ENCODE results near the gene HDHD5.

The HDHD5 gene

GRCh38 chr22:17104336-17104935, 54.6 kb downstream of the HDHD5 start:
- H3K27ac ChIP-seq (ENCODE audit: low read depth, low read length): no peak overlapping the region
- no peaks in the 10 kb centered on the region for H3K9me3 ChIP-seq (ENCODE audit: control insufficient read depth, insufficient read depth, low read length)
- no peak overlapping the region for H3K4me3 ChIP-seq (ENCODE audit: low read depth, low read length)
- no peaks in the 10 kb centered on the region for H3K27me3 ChIP-seq (ENCODE audit: control insufficient read depth, insufficient read depth, low read length)
- H3K9ac ChIP-seq (ENCODE audit: low read depth, low read length): no peak overlapping the region
- H3K36me3 ChIP-seq (ENCODE audit: control insufficient read depth, insufficient read depth, low read length): peaks cover 41% of the 10 kb centered on the region
- H3K4me1 ChIP-seq (ENCODE audit: control insufficient read depth, insufficient read depth, low read length): no peaks in the 10 kb centered on the region

DNA sequence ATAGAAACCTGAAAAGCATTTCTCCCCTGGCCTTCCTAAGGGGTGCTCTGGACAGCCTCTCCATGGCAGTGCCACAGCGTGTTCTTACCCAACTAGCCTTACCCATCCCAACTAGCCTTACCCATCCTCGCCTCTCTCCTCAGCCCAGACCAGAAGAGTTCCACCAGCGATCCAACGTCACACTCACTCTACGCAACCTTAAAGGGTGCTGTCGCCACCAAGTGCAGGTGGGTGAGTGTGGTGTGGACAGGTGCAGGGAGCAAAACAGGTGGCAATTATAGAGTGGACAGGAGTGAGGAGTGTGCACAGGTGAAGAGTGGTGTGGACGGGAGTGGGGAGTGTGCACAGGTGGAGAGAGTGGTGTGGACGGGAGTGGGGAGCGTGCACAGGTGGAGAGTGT, 55.7 kb downstream of the HDHD5 start:
- Histone ChIP-seq H3K4me1 (ENCODE audit: control insufficient read depth, insufficient read depth, low read length) (no peaks in the 10 kb centered on the region), H3K9ac (ENCODE audit: low read depth, low read length) (no peak overlapping the region), H3K4me3 (ENCODE audit: low read depth, low read length) (no peak overlapping the region), H3K9me3 (ENCODE audit: control insufficient read depth, insufficient read depth, low read length) (no peaks in the 10 kb centered on the region), H3K36me3 (ENCODE audit: control insufficient read depth, insufficient read depth, low read length) (peaks cover 41% of the 10 kb centered on the region), H3K27ac (ENCODE audit: low read depth, low read length) (no peak overlapping the region), H3K27me3 (ENCODE audit: control insufficient read depth, insufficient read depth, low read length) (no peaks in the 10 kb centered on the region)

DNA sequence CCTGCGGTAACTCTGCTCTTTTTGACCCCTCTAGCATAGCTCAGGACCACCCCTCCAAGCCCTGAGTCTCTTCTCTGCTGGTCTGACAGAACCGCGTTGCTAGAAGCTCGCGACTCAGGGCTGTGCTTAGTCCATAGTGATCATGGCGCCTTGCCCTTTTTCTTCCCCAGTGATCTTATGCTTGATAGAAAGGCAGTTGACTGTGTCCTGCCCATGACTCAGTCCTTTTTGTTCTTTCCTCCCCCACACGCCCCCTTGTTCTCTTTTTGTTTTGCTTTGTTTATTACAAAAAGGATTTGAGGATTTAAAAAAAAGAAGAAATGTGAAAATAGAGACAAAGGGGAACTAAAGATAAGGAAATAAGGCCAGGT, 56.8 kb downstream of the HDHD5 start:
- Histone ChIP-seq H3K9ac (ENCODE audit: low read depth, low read length) (no peak overlapping the region), H3K27ac (ENCODE audit: low read depth, low read length) (no peak overlapping the region), H3K36me3 (ENCODE audit: control insufficient read depth, insufficient read depth, low read length) (peaks cover 38% of the 10 kb centered on the region), H3K27me3 (ENCODE audit: control insufficient read depth, insufficient read depth, low read length) (no peaks in the 10 kb centered on the region), H3K4me3 (ENCODE audit: low read depth, low read length) (no peak overlapping the region), H3K4me1 (ENCODE audit: control insufficient read depth, insufficient read depth, low read length) (no peaks in the 10 kb centered on the region), H3K9me3 (ENCODE audit: control insufficient read depth, insufficient read depth, low read length) (no peaks in the 10 kb centered on the region)

DNA sequence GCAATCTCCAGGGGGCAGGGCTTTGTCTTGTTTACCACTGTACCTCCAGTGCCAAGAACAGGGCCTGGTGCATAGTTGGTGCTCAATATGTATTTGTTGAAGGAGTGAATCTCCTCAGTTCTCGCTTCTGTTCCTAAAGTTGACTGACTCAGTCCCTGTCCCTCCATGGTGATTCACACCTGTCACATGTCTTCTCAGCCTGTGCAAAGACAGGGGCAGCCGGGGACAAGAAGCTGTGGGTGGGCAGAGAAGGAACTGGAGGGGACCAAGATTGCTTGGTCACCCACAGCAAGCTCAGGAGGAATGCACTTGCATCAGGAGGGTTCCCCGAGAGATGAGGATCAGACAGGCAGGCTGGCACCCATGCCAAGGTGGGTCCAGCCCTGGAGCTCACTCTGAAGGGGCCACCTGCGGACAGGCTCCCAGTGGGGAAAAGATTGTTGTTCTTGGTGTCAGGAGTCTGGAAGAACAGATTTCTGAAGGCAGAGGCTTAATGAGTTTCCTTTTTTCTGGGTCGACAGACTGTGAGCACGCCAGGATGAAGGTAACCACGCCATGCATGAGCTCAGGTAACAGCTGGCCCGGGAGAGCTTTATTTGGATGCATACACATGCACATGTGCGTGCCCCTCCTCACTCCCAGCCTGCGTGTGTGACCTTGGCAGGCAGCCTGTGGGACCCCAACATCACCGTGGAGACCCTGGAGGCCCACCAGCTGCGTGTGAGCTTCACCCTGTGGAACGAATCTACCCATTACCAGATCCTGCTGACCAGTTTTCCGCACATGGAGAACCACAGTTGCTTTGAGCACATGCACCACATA, 57.4 kb downstream of the HDHD5 start:
- Histone ChIP-seq H3K4me3 (ENCODE audit: low read depth, low read length) (no peak overlapping the region), H3K4me1 (ENCODE audit: control insufficient read depth, insufficient read depth, low read length) (no peaks in the 10 kb centered on the region), H3K27me3 (ENCODE audit: control insufficient read depth, insufficient read depth, low read length) (no peaks in the 10 kb centered on the region), H3K27ac (ENCODE audit: low read depth, low read length) (no peak overlapping the region), H3K9me3 (ENCODE audit: control insufficient read depth, insufficient read depth, low read length) (no peaks in the 10 kb centered on the region), H3K9ac (ENCODE audit: low read depth, low read length) (no peak overlapping the region), H3K36me3 (ENCODE audit: control insufficient read depth, insufficient read depth, low read length) (peaks cover 34% of the 10 kb centered on the region)

- Histone ChIP-seq H3K9ac (ENCODE audit: low read depth, low read length) (no peak overlapping the region), H3K36me3 (ENCODE audit: control insufficient read depth, insufficient read depth, low read length) (peaks cover 28% of the 10 kb centered on the region), H3K4me3 (ENCODE audit: low read depth, low read length) (no peak overlapping the region), H3K4me1 (ENCODE audit: control insufficient read depth, insufficient read depth, low read length) (no peaks in the 10 kb centered on the region), H3K9me3 (ENCODE audit: control insufficient read depth, insufficient read depth, low read length) (no peaks in the 10 kb centered on the region), H3K27me3 (ENCODE audit: control insufficient read depth, insufficient read depth, low read length) (no peaks in the 10 kb centered on the region), H3K27ac (ENCODE audit: low read depth, low read length) (no peak overlapping the region)
Measured at GRCh38 chr22:17100621-17101020, 58.5 kb downstream of the HDHD5 start.

DNA sequence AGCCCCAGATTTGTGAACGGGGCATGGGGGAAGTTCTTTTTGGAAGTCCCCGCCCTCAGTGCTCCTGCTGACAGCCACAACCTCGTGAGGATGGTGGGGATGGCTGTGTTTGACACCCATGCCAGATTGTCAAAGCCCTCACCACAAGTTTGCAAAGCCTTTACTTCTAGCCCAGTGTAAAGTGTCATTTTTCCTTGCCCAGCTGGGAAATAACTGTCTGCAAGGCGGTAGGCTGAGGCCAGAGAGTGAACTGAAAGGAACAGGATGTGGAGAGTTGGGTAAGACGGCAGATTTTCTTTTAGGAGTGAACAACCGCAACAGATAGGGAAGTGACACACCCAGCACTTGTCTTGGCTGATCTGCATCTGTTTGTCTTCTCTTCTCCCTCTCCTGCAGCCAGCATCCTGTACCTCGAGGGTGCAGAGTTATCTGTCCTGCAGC, 60.7 kb downstream of the HDHD5 start:
- H3K36me3 ChIP-seq (ENCODE audit: control insufficient read depth, insufficient read depth, low read length): peaks cover 28% of the 10 kb centered on the region

DNA sequence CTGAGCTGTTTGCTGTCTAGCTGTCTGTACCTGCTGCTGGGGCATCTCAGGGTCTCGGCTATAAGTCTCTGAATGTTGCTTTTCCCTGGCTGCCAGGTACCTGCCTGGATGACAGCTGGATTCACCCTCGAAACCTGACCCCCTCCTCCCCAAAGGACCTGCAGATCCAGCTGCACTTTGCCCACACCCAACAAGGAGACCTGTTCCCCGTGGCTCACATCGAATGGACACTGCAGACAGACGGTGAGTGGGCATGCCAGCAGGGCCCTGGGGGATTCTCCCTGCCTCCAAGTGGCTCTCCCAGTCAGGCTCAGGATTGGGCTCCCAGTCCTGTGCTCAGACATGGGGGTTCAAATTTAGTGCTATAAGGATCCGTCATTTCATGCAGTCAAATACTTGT, 61.4 kb downstream of the HDHD5 start:
- H3K27ac ChIP-seq (ENCODE audit: low read depth, low read length): no peak overlapping the region
- H3K9ac ChIP-seq (ENCODE audit: low read depth, low read length): no peak overlapping the region
- no peaks in the 10 kb centered on the region for H3K4me1 ChIP-seq (ENCODE audit: control insufficient read depth, insufficient read depth, low read length)
- H3K27me3 ChIP-seq (ENCODE audit: control insufficient read depth, insufficient read depth, low read length): no peaks in the 10 kb centered on the region
- no peak overlapping the region for H3K4me3 ChIP-seq (ENCODE audit: low read depth, low read length)
- peaks cover 28% of the 10 kb centered on the region for H3K36me3 ChIP-seq (ENCODE audit: control insufficient read depth, insufficient read depth, low read length)
- no peaks in the 10 kb centered on the region for H3K9me3 ChIP-seq (ENCODE audit: control insufficient read depth, insufficient read depth, low read length)

More for the DNA sequence above, 60.7 kb downstream of the HDHD5 start:
- H3K4me1 ChIP-seq (ENCODE audit: control insufficient read depth, insufficient read depth, low read length): no peaks in the 10 kb centered on the region
- H3K9ac ChIP-seq (ENCODE audit: low read depth, low read length): no peak overlapping the region
- no peak overlapping the region for H3K27ac ChIP-seq (ENCODE audit: low read depth, low read length)
- H3K27me3 ChIP-seq (ENCODE audit: control insufficient read depth, insufficient read depth, low read length): no peaks in the 10 kb centered on the region
- H3K9me3 ChIP-seq (ENCODE audit: control insufficient read depth, insufficient read depth, low read length): no peaks in the 10 kb centered on the region
- no peak overlapping the region for H3K4me3 ChIP-seq (ENCODE audit: low read depth, low read length)

- Histone ChIP-seq H3K27ac (ENCODE audit: low read depth, low read length) (no peak overlapping the region), H3K9me3 (ENCODE audit: control insufficient read depth, insufficient read depth, low read length) (no peaks in the 10 kb centered on the region), H3K4me1 (ENCODE audit: control insufficient read depth, insufficient read depth, low read length) (no peaks in the 10 kb centered on the region), H3K9ac (ENCODE audit: low read depth, low read length) (no peak overlapping the region), H3K4me3 (ENCODE audit: low read depth, low read length) (no peak overlapping the region), H3K36me3 (ENCODE audit: control insufficient read depth, insufficient read depth, low read length) (peaks cover 26% of the 10 kb centered on the region), H3K27me3 (ENCODE audit: control insufficient read depth, insufficient read depth, low read length) (no peaks in the 10 kb centered on the region)
Measured at GRCh38 chr22:17097062-17097461, 62.0 kb downstream of the HDHD5 start.

DNA sequence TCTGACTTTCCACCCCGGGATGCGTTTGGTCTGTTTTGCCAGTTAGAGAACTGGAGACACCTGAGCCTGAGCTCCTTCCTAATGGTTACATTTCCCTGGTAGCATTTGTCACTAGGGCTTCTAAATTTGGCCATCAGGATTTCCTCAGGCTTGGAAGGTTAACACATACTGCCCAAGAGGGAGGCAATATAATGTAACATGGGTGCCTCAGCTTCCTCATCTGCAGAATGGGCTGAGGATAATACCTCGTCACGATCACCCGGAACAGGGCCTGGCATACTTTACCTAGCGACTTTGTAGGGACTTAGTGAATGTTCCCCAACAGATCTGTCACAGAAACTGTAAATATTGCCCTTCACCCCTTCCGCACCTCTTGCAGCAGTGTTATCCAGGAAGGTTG, 63.0 kb downstream of the HDHD5 start:
- no peaks in the 10 kb centered on the region for H3K9me3 ChIP-seq (ENCODE audit: control insufficient read depth, insufficient read depth, low read length)
- no peaks in the 10 kb centered on the region for H3K27me3 ChIP-seq (ENCODE audit: control insufficient read depth, insufficient read depth, low read length)
- no peak overlapping the region for H3K9ac ChIP-seq (ENCODE audit: low read depth, low read length)
- no peak overlapping the region for H3K27ac ChIP-seq (ENCODE audit: low read depth, low read length)
- H3K4me1 ChIP-seq (ENCODE audit: control insufficient read depth, insufficient read depth, low read length): no peaks in the 10 kb centered on the region
- H3K4me3 ChIP-seq (ENCODE audit: low read depth, low read length): no peak overlapping the region
- H3K36me3 ChIP-seq (ENCODE audit: control insufficient read depth, insufficient read depth, low read length): peaks cover 16% of the 10 kb centered on the region

GRCh38 chr22:17095538-17095937, 63.5 kb downstream of the HDHD5 start:
- Histone ChIP-seq H3K9me3 (ENCODE audit: control insufficient read depth, insufficient read depth, low read length) (no peaks in the 10 kb centered on the region), H3K4me1 (ENCODE audit: control insufficient read depth, insufficient read depth, low read length) (no peaks in the 10 kb centered on the region), H3K27me3 (ENCODE audit: control insufficient read depth, insufficient read depth, low read length) (no peaks in the 10 kb centered on the region), H3K36me3 (ENCODE audit: control insufficient read depth, insufficient read depth, low read length) (peaks cover 11% of the 10 kb centered on the region), H3K4me3 (ENCODE audit: low read depth, low read length) (no peak overlapping the region), H3K27ac (ENCODE audit: low read depth, low read length) (no peak overlapping the region), H3K9ac (ENCODE audit: low read depth, low read length) (no peak overlapping the region)

DNA sequence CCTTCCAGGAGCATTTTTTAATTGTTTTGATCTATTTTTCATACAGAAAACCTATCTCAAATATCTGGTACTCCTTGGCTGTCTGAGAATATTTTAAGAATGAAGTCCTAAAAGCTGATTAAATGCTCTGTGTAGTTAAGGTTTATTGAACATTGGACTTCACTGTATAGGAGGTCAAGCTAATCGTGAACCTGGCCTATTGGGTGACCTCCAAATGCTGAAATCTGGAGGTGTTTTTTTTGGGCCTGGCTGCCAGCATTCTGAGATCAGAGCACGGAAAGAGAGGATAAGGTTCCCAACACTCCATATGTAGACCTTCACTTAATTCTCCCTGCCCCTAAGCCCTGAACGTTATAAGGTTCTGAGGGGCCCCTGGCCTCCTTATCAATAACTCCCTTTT, 66.0 kb downstream of the HDHD5 start:
- no peaks in the 10 kb centered on the region for H3K27me3 ChIP-seq (ENCODE audit: control insufficient read depth, insufficient read depth, low read length)
- no peaks in the 10 kb centered on the region for H3K9me3 ChIP-seq (ENCODE audit: control insufficient read depth, insufficient read depth, low read length)
- 0 out of 2 replicates have a peak, but pooled peaks cover 5% of the 10 kb centered on the region for H3K4me1 ChIP-seq (ENCODE audit: control insufficient read depth, insufficient read depth, low read length)
- H3K27ac ChIP-seq (ENCODE audit: low read depth, low read length): no peak overlapping the region
- no peak overlapping the region for H3K9ac ChIP-seq (ENCODE audit: low read depth, low read length)
- H3K4me3 ChIP-seq (ENCODE audit: low read depth, low read length): no peak overlapping the region
- no peaks in the 10 kb centered on the region for H3K36me3 ChIP-seq (ENCODE audit: control insufficient read depth, insufficient read depth, low read length)
